MCF 10A (cell line): ENCODE results near the gene RARG. TPM values are rescaled to one million over a fixed set of nuclear protein-coding genes. Genes with fewer than 3 reads are reported as not detected.

Experiments
- BruUV-seq: library from RNA; stranded (reverse); fragments of 400-500 nt; replicated peaks from 2 replicates; lab custom pipeline; 2021; lab: Mats Ljungman, UMichigan
- CTCF ChIA-PET: fragments of 300-600 bp; sonication (Branson Sonifier 250); formaldehyde crosslinking; extraction: SDS; loops from one replicate; lab custom pipeline; 2021; ENCODE audit warnings: antibody characterized with exemption, inconsistent platforms; lab: Yijun Ruan, JAX
- POLR2A ChIA-PET: fragments of 300-600, 350-650 bp; sonication (Branson Sonifier 250); formaldehyde crosslinking; extraction: SDS; loops from one replicate; lab custom pipeline; 2020; ENCODE audit warnings: antibody characterized with exemption, inconsistent platforms; lab: Yijun Ruan, JAX
- DNase-seq: peaks from one replicate; pipeline ENCODE4 v3.0.0-alpha.2; 2018; ENCODE audit not compliant: unreplicated experiment
- H3K27ac Mint-ChIP-seq: one replicate; pipeline ENCODE4 v1.8.0; 2022; ENCODE audit warnings: mild to moderate bottlenecking, low read depth, mixed read lengths; ENCODE audit not compliant: unreplicated experiment
- H3K27me3 Mint-ChIP-seq: one replicate; pipeline ENCODE4 v1.8.0; 2022; ENCODE audit warnings: mixed read lengths; ENCODE audit not compliant: insufficient read depth, unreplicated experiment
- H3K36me3 Mint-ChIP-seq: one replicate; pipeline ENCODE4 v1.8.0; 2022; ENCODE audit warnings: mild to moderate bottlenecking, moderate library complexity, mixed read lengths; ENCODE audit not compliant: insufficient read depth, unreplicated experiment
- H3K4me1 Mint-ChIP-seq: one replicate; pipeline ENCODE4 v1.8.0; 2022; ENCODE audit warnings: mixed read lengths; ENCODE audit not compliant: insufficient read depth, unreplicated experiment
- H3K4me3 Mint-ChIP-seq: one replicate; pipeline ENCODE4 v1.8.0; 2022; ENCODE audit warnings: mild to moderate bottlenecking, moderate library complexity, mixed read lengths; ENCODE audit not compliant: unreplicated experiment
- H3K9me3 Mint-ChIP-seq: one replicate; pipeline ENCODE4 v1.8.0; 2022; ENCODE audit warnings: mixed read lengths; ENCODE audit not compliant: unreplicated experiment
- intact Hi-C: fragments of 100-400 bp; cut with micrococcal nuclease; formaldehyde crosslinking; loops from 2 replicates; pipeline ENCODE4 v1.14.1; 2022
- total RNA-seq: library from RNA; stranded (reverse); gene quantifications from 2 replicates; pipeline ENCODE4 v1.2.3, GENCODE V29; 2022
- TF ChIP-seq, protein P1 (sequence below): fragments of 200-600 bp; IDR thresholded peaks from one replicate; pipeline ENCODE4 v1.8.0; 2022; ENCODE audit warnings: antibody characterized with exemption, mild to moderate bottlenecking; ENCODE audit not compliant: unreplicated experiment

Gene RARG
- total RNA-seq, 1 experiment from 2014 or later, result 43.7 TPM

- TF ChIP-seq, protein P1, sequence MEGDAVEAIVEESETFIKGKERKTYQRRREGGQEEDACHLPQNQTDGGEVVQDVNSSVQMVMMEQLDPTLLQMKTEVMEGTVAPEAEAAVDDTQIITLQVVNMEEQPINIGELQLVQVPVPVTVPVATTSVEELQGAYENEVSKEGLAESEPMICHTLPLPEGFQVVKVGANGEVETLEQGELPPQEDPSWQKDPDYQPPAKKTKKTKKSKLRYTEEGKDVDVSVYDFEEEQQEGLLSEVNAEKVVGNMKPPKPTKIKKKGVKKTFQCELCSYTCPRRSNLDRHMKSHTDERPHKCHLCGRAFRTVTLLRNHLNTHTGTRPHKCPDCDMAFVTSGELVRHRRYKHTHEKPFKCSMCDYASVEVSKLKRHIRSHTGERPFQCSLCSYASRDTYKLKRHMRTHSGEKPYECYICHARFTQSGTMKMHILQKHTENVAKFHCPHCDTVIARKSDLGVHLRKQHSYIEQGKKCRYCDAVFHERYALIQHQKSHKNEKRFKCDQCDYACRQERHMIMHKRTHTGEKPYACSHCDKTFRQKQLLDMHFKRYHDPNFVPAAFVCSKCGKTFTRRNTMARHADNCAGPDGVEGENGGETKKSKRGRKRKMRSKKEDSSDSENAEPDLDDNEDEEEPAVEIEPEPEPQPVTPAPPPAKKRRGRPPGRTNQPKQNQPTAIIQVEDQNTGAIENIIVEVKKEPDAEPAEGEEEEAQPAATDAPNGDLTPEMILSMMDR, result no peak
- peaks cover 6% of the 10 kb centered on the region for H3K36me3 Mint-ChIP-seq
- H3K4me1 Mint-ChIP-seq, result no peaks in the 10 kb centered on the region
- ChIA-PET CTCF (interaction anchor here (1.0 to 3.6 kb wide), 5 partner anchors 8 to 118 kb away, joined by 3 to 37 read pairs (median 8); partner anchors contain the start of gene PFDN5), POLR2A (interaction anchor here (0.7 kb wide), 1 partner anchor 58 kb away, joined by 3 read pairs; the partner anchor contains the start of gene SP7)
- H3K27me3 Mint-ChIP-seq, result no peaks in the 10 kb centered on the region
- no peak overlapping the region for H3K27ac Mint-ChIP-seq
- intact Hi-C loops, result no loop called here
- no peaks in the 10 kb centered on the region for H3K9me3 Mint-ChIP-seq
- DNase-seq, result no peak
- no peak overlapping the region for H3K4me3 Mint-ChIP-seq
- no TSS peak for BruUV-seq
Measured at GRCh38 chr12:53277981-53278380, 46.0 kb upstream of the RARG start.

DNA sequence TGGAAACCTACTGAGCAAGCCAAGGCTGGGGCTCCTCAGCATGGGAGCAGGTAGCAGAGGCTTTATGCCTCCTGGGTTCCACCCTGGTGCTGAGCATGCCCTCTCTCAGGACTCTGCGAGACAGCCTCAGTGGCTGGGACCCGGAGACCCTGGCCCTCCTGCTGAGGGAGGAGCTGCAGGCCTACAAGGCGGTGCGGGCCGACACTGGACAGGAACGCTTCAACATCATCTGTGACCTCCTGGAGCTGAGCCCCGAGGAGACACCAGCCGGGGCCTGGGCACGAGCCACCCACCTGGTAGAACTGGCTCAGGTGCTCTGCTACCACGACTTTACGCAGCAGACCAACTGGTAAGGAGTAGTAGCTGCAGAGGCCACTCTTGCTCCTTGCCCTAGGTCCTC, 44.5 kb upstream of the RARG start:
- Mint-ChIP-seq H3K4me3 (no peak overlapping the region), H3K9me3 (no peaks in the 10 kb centered on the region), H3K27ac (peak overlapping the region; percentile 55), H3K27me3 (no peaks in the 10 kb centered on the region), H3K36me3 (peaks cover 6% of the 10 kb centered on the region), H3K4me1 (peaks cover 6% of the 10 kb centered on the region)
- POLR2A ChIA-PET, result no interaction called here
- intact Hi-C loops, result no loop called here
- CTCF ChIA-PET, result interaction anchor here (3.6 kb wide), 1 partner anchor 11 kb away, joined by 37 read pairs; no protein-coding TSS in a partner anchor
- no TSS peak for BruUV-seq
- TF ChIP-seq, protein P1, result no peak
- DNase-seq, result no peak

DNA sequence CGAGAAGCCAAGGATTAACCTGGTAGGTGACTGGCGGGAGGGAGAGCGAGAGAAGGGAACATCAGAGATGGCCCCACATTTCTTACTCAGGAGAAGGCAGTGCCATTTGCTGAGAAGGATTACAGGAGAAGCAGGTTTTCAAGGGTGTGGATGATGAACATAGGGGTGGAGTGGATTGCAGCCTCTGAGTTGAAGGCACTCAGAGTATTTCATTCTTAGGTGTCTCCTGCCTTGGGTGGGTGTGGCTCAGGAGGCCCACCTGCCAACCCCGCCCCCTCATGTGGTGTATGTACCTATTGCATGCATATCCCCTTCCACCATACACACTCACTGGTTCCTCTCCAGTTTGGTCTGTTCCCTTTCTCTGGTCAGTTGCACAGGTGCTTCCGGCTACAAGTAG, 42.4 kb upstream of the RARG start:
- TF ChIP-seq, protein P1, result no peak
- Mint-ChIP-seq H3K4me1 (peaks cover 6% of the 10 kb centered on the region), H3K4me3 (no peak overlapping the region), H3K27ac (no peak overlapping the region), H3K36me3 (peaks cover 6% of the 10 kb centered on the region), H3K9me3 (no peaks in the 10 kb centered on the region), H3K27me3 (no peaks in the 10 kb centered on the region)
- ChIA-PET POLR2A (no interaction called here), CTCF (interaction anchor here (1.2 kb wide), 1 partner anchor 61 kb away, joined by 4 read pairs; no protein-coding TSS in a partner anchor)
- no peak for DNase-seq
- intact Hi-C loops, result no loop called here
- no TSS peak for BruUV-seq

DNA sequence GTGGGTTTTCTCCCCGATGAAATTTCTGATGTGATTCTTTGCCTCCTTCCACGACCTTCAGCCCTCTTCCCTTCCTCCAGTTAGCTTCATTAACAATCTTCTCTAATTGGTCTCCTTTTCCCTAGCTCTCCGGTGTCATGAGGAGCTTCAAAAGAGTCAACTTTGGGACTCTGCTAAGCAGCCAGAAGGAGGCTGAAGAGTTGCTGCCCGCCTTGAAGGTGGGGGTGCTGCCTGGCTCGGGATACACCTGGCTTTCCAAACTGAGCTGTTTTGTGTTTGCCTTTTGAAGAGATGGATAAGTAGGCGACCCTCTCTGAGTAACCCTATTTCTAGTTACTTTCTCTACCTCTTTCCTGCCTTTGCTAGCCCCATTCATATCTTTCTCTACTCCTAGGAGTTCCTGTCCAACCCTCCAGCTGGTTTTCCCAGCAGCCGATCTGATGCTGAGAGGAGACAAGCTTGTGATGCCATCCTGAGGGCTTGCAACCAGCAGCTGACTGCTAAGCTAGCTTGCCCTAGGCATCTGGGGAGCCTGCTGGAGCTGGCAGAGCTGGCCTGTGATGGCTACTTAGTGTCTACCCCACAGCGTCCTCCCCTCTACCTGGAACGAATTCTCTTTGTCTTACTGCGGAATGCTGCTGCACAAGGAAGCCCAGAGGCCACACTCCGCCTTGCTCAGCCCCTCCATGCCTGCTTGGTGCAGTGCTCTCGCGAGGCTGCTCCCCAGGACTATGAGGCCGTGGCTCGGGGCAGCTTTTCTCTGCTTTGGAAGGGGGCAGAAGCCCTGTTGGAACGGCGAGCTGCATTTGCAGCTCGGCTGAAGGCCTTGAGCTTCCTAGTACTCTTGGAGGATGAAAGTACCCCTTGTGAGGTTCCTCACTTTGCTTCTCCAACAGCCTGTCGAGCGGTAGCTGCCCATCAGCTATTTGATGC, 36.9 kb upstream of the RARG start:
- no peaks in the 10 kb centered on the region for H3K36me3 Mint-ChIP-seq
- TF ChIP-seq, protein P1, result no peak
- peak overlapping the region; percentile 76 for H3K27ac Mint-ChIP-seq
- intact Hi-C loops, result loop anchor here (5.0 kb wide), 1 partner anchor 57 kb away; no protein-coding TSS in a partner anchor
- no peaks in the 10 kb centered on the region for H3K27me3 Mint-ChIP-seq
- H3K9me3 Mint-ChIP-seq, result no peaks in the 10 kb centered on the region
- ChIA-PET CTCF (interaction anchor here (0.6 to 6.6 kb wide), 16 partner anchors 9 to 1219 kb away, joined by 3 to 42 read pairs (median 4); partner anchors contain the start of gene SP1), POLR2A (interaction anchor here (0.9 to 3.9 kb wide), 11 partner anchors 15 to 190 kb away, joined by 3 to 20 read pairs (median 6); partner anchors contain the start of genes CSAD, MYG1, PFDN5 and SPRYD3)
- peak; percentile 12 for DNase-seq
- H3K4me3 Mint-ChIP-seq, result peak overlapping the region; percentile 90
- TSS peak; percentile 76 for BruUV-seq
- peaks cover 15% of the 10 kb centered on the region for H3K4me1 Mint-ChIP-seq
